Measurements from ENCODE around the gene UBE2E3.
"Not testable (repeated sequence)": the region's sequence is repeated elsewhere in the genome, so short reads cannot be mapped to it uniquely, and the experiment has no call there.

Gene UBE2E3

DNA sequence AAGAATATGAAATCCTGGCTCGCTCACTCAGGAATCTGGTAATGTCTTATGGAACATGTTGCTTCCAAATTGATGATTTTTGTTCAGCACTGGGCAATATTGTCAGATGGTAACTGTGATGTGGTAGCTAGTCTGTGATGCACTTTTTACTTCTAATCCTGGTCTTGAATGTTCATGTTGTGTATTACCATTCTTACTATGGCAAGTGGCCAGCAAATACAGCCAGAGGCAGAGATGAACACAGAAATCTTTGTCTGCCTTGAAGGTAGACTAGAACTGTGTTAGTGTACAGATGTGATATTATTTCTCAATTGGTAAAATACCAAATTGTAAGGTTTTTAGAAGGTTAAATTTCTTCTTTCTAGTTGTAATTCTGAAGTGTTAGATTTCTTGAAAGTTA is 83.3 kb downstream of the UBE2E3 start:
- TF ChIP-seq POLR2A (IDR thresholded peaks at IDR 0.05; ENCODE audit: low read length) = no peak
- TF ChIP-seq GATA1 (IDR thresholded peaks at IDR 0.05; ENCODE audit: low read depth, low read length) = no peak
- DNase-seq = no peak

DNA sequence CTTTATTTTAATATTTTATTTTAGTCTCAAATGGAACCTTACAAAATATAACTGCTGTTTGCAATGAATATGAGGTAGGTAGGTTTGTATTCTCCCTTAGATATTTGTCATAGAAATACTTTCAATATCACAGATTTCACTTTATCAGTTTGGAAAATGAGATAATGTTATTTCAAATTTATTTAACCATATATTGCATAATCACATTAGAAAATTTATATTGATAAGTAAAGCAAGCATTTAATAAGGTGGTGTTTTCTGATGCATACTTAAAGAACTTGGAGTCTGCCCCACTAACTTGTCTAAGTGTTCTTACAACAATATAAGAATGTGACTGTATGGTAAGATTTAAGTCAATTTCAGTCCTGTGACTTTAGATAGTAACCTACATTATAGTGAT is 85.1 kb downstream of the UBE2E3 start:
- DNase-seq = no peak
- TF ChIP-seq POLR2A (IDR thresholded peaks at IDR 0.05; ENCODE audit: low read length) (no peak), GATA1 (IDR thresholded peaks at IDR 0.05; ENCODE audit: low read depth, low read length) (no peak)

DNA sequence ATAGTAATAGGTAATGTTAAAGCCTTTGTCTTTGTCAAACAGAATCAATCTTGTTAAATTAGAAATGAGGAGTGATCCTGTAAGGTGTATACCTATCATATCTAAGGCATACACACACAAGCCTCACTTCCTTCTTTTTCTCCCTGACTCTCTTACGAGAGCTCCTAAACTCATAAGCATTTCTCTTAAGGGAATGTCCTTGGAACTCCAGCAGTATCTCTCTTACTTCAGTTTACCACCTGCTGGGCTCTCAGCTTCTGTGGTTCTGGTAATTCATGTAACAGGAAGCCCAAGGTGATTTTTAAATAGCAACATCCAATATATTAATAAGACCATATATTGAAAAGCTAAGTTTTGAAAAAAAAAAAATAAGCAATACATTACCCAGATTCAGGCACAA is 85.9 kb downstream of the UBE2E3 start:
- TF ChIP-seq POLR2A (IDR thresholded peaks at IDR 0.05; ENCODE audit: low read length) = no peak
- no peak for TF ChIP-seq GATA1 (IDR thresholded peaks at IDR 0.05; ENCODE audit: low read depth, low read length)
- DNase-seq = no peak

DNA sequence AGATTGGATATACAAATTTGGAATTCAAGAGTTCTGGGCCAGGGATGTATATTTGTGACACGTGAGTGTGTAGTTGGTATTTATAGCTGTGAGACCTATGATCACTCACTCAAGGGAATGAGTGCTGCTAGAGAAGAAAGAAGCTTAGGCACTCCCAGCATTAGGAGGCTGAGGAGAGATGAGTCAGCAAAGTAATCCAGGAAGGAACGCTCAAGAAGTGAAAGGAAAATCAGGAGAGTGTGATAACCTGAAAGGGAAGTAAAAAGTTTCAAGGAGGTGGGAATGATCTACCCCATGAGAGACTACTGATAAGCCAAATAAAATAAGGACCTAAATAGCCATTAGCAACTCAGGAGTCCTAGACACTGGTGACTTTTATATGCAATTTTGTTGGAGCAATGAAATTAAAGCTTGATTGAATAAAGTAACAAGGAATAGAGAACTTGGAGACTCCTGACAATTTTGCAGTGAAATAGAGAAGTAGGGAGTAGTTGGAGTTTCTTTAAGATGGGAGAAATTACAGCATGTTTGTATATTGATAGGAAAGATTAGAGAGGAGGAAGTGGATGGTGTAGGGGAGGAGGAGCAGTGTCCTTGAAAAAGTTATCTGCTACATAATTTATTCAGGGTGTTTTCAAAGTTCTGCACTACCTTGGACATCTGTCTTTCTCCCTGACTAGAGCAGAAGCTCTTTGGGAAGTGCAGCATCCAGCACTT is 89.9 kb downstream of the UBE2E3 start:
- DNase-seq = no peak
- no peak for TF ChIP-seq GATA1 (IDR thresholded peaks at IDR 0.05; ENCODE audit: low read depth, low read length)
- TF ChIP-seq POLR2A (IDR thresholded peaks at IDR 0.05; ENCODE audit: low read length) = no peak

DNA sequence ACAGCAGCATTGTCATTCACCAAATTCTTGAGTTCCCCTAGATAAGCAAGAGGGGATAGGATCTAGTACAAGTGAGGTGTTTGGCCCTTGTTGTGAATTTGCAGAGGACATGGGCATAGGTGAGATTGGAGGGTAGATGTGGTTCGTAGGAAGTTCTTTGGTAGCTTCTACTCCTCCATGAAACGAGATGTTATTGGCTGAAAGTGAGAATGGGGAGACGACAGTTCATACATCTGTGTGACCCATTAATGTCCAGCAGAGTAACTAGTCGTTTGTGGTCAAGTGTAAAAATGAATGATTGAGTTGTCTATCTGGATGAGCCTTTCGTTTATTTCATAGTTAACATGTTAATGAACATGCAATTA is 90.4 kb downstream of the UBE2E3 start:
- TF ChIP-seq POLR2A (IDR thresholded peaks at IDR 0.05; ENCODE audit: low read length) (no peak), GATA1 (IDR thresholded peaks at IDR 0.05; ENCODE audit: low read depth, low read length) (no peak)
- no peak for DNase-seq

DNA sequence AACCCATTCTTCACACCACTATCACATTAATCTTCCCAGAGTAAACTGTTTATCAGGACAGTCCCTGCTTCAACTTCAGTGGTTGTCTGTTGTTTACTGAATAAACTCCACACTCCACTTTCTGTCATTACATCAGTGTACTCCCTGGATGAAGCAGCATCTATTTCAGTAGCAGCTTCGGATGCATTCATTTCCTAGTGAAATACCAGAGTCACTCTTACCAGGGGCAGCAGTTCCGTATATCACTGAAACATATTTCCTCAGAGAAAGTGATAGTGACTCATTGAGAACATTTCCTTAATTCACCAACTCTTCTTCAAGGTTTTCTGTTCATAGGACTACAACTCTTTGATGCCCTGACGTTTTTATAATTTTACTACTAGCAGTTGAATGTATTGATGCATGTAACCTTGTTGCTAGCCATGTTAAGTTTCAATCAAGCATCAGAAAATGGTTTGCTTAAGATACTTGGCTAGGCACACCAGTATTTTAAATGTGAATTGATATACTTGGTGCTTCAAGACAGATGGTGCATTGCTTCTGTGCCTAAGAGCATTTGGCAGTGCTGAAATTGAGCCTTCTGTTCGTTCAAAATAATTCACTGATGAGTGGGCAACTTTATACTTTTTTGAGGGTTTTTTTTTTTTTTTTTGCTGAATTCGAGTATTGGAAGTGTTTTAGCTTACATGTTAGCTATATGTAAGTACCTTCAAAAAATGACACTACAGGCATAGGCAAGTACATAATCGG is 92.3 kb downstream of the UBE2E3 start:
- DNase-seq = peak in 1 of 2 experiments; percentile 28
- TF ChIP-seq GATA1 (IDR thresholded peaks at IDR 0.05; ENCODE audit: low read depth, low read length) = no peak
- no peak for TF ChIP-seq POLR2A (IDR thresholded peaks at IDR 0.05; ENCODE audit: low read length)

DNA sequence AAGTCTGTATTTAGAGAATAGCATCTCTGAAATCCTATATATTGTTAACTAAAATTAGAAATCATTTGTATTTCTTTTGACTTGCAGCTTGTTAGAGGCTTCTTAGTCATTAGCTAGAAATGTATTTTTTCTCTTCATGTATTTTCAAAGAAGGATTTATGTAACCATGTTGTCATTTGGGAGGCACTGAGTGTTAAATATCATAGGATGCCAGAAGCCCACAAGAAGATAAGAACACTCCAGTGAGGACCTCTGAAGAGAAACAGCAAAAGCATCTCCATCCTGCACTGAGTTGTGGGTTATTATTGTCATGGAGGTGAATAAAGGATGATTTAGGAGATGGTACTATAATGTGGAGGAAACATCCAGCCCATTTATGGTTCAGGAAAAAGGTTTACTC is 93.5 kb downstream of the UBE2E3 start:
- TF ChIP-seq POLR2A (IDR thresholded peaks at IDR 0.05; ENCODE audit: low read length) = no peak
- no peak for TF ChIP-seq GATA1 (IDR thresholded peaks at IDR 0.05; ENCODE audit: low read depth, low read length)
- DNase-seq = no peak

DNA sequence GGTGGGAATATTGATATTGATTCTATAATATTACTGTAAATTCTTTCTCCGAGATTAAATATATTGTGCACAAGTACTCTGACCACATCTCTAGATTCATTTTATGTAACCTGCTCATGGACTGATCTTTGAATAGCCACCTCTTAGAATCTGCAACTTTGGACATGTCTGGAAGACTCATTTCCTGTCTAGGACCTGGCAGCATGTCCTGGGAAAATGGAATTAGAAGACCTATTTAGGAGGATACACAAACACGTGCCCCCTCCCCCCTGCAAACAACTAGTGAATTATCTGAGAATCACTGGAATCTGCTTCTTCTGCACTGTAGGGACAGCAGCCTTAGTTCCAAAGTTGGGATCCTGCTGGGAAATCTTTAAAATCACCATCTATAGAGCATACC is 94.1 kb downstream of the UBE2E3 start:
- no peak for DNase-seq
- TF ChIP-seq POLR2A (IDR thresholded peaks at IDR 0.05; ENCODE audit: low read length) (no peak), GATA1 (IDR thresholded peaks at IDR 0.05; ENCODE audit: low read depth, low read length) (no peak)

DNA sequence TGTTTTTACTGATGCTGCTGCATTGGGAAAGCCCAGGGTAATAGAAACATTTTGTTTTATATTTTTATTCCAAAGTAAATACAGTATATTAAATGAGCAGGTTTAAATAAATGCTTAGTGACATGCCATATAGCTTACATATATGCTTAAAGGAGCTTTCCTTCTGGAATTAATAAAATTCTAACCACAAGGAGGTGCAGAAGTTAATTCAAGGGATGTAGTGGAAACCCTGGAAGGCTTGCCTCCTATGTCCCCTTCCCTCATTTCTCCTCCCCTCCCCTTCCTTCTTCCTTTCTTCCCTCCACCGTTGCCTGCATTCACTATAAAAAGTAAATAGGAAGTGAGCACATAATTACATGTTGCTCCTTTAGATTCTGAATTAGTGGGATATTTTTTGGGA is 96.3 kb downstream of the UBE2E3 start:
- TF ChIP-seq GATA1 (IDR thresholded peaks at IDR 0.05; ENCODE audit: low read depth, low read length) = no peak
- no peak for DNase-seq

DNA sequence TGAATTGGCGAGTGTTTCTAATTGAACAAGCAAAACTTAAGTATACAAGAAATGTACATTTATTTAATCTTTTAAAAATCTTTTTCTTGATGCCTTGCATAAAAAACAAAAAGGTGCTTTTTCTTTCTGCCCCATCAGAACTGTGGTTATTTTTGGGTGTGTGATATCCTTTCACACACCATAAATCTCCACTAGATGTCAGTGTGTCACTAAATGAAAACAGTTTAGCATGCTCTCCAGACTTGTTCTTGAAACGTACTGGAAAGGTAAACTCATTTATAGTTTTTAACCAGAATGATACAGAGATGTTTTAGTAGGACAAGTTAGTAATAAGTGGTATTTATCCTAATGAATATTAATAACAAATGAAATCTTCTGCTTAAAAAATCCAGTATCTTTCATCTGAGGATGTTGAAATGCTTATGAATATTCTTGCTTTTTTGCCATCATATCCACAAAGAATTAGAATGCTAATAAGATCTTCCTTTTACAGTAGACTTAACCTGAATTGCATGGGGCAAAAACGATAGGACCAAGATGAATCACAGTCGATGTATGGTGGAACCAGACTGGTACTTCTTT is 96.8 kb downstream of the UBE2E3 start:
- TF ChIP-seq POLR2A (IDR thresholded peaks at IDR 0.05; ENCODE audit: low read length) (no peak), GATA1 (IDR thresholded peaks at IDR 0.05; ENCODE audit: low read depth, low read length) (no peak)
- DNase-seq = peak; percentile 67 to 78

DNA sequence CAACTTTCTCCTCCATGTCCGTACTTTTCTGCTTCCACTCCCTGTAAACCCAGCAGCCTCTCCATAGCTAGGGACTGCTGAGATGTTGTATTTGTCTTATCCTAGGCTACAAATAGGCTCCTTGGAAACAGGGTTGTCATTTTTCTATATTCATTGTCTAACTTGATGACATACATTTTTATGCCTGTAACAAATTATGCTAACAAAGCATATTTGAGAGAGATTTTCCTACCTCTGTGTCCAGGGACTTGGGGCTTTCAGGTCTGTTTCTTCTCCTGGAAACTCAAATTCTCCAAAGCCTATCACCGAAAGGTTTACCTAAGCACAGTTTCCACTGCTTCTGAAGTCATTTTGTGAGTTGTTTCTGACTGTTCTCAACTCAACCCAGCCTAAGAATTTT is 102.7 kb downstream of the UBE2E3 start:
- TF ChIP-seq POLR2A (IDR thresholded peaks at IDR 0.05; ENCODE audit: low read length) (no peak), GATA1 (IDR thresholded peaks at IDR 0.05; ENCODE audit: low read depth, low read length) (no peak)
- no peak for DNase-seq

DNA sequence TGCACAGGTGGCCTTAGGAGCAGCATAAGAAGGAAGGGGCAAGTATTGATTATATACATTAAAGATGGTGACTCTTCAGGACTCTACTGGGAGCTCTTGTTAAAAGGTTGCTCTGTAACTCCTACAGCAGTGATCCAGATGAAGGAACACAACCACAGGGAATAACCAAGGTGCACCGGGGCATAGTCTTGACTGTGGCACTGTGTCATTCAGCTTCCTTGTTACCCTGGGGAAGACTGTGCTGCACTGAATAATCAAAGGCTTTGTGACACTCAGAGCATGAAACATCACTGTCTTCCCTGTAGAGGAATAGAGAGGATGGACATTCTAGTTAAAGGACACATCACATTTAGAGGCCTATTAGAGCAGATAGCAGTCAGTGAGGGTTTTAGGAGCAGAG is 105.3 kb downstream of the UBE2E3 start:
- no peak for DNase-seq
- TF ChIP-seq GATA1 (IDR thresholded peaks at IDR 0.05; ENCODE audit: low read depth, low read length) = no peak
- TF ChIP-seq POLR2A (IDR thresholded peaks at IDR 0.05; ENCODE audit: low read length) = no peak

DNA sequence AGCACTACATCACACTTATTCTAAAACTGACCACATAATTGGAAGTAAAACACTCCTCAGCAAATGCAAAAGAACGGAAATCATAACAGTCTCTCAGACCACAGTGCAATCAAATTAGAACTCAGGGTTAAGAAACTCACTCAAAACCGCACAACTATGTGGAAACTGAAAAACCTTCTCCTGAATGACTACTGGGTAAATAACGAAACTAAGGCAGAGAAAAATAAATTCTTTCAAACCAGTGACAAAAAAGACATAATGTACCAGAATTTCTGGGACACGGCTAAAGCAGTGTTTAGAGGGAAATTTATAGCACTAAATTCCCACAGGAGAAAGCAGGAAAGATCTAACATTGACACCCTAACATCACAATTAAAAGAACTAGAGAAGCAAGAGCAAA is 111.5 kb downstream of the UBE2E3 start:
- not testable (repeated sequence) for DNase-seq

DNA sequence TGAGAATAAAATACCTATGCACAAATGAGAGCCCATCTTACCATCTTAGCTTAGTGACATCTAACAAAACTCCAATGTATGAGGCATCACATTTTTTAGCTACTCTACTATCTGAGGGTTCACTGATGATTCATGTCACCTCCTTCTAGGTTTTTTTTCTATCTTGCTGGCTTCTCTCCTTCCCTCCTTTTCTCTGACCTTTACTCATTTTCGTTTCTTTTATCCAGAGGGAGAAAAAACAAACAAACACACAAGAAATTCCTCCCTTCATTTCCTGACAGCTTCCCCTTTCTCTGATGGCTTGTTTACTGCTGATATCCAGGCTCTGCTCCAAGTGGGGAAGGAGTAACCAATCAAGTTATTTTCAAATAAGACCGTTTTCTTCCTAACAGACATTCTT is 115.1 kb downstream of the UBE2E3 start:
- DNase-seq = no peak
- TF ChIP-seq GATA1 (IDR thresholded peaks at IDR 0.05; ENCODE audit: low read depth, low read length) (no peak), POLR2A (IDR thresholded peaks at IDR 0.05; ENCODE audit: low read length) (no peak)

DNA sequence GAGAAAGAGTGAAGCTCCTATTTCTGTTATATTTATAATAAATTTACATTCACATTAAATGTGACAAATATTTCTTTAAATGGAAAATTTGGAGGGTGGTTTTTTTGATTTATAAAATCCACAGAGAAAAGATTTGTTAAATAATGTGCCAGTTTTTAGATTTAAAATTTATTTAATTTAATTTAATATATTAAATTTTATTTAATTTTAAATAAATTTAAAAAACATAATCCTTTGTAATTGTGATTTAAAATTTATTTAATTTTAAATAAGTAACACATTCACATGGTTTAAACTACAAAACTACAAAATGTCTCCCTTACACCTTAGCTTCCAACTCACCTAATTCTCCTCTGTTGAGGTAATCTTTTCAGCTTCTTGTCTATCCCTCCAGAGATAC is 123.3 kb downstream of the UBE2E3 start:
- no peak for DNase-seq
- TF ChIP-seq POLR2A (IDR thresholded peaks at IDR 0.05; ENCODE audit: low read length) (no peak), GATA1 (IDR thresholded peaks at IDR 0.05; ENCODE audit: low read depth, low read length) (no peak)

All from erythroblast (primary cell).